Adrenal gland (tissue), 12 donors: ENCODE measurements around the gene HS3ST1. TPM values are rescaled to one million over a fixed set of nuclear protein-coding genes. Genes with fewer than 3 reads are reported as not detected.
"Not testable (repeated sequence)": the region's sequence is repeated elsewhere in the genome, so short reads cannot be mapped to it uniquely, and the experiment has no call there.

Experiments used
- DNase-seq, 7 donors: peaks; one replicate each; pipeline ENCODE4 v3.0.0-alpha.2; 2019 to 2020
- H3K27ac ChIP-seq, 5 donors: fragments of 200-600 bp; sonication (generic) in 4 of 5; 1 replicate in 3 of 5; 2 replicates in 2 of 5; pipeline versions ENCODE4 v1.5.1 to v1.8.0; 2016 to 2020; ENCODE audit warnings: mild to moderate bottlenecking in 1 of 5
- H3K27me3 ChIP-seq: fragments of 200-600 bp; 2 replicates; pipeline ENCODE4 v1.8.0; 2021
- H3K36me3 ChIP-seq, 2 donors: fragments of 200-600 bp; replicated peaks in 1 of 2; 1 replicate in 1 of 2; 2 replicates in 1 of 2; pipeline versions ENCODE4 v1.5.1 to v1.8.0; 2018 to 2022
- H3K4me1 ChIP-seq, 2 donors: fragments of 200-600 bp; replicated peaks in 1 of 2; 1 replicate in 1 of 2; 2 replicates in 1 of 2; pipeline versions ENCODE4 v1.5.1 to v1.8.0; 2018 to 2021
- H3K4me3 ChIP-seq, 4 donors: fragments of 200-600 bp; sonication (generic) in 3 of 4; one replicate each; pipeline ENCODE4 v1.5.1; 2016 to 2018
- H3K9me3 ChIP-seq, 3 donors: fragments of 200-600 bp; sonication (generic) in 1 of 3; replicated peaks in 1 of 3; 1 replicate in 2 of 3; 2 replicates in 1 of 3; pipeline versions ENCODE4 v1.5.1 to v1.8.0; 2016 to 2021
- POLR2A ChIP-seq, 2 donors: fragments of 450-650 bp; IDR thresholded peaks; one replicate each; pipeline ENCODE4 v1.6.1; 2017; ENCODE audit warnings: antibody characterized with exemption in 2 of 2, mild to moderate bottlenecking in 2 of 2, moderate library complexity in 1 of 2
- WGBS, 4 donors: extraction: QIAGEN DNeasy Blood & Tissue Kit in 2 of 4; methylation state at CpG; one replicate each; pipeline versions ENCODE4 v1.1.5 to v1.1.7; 2013 to 2017; 5-methylcytosine and 5-hydroxymethylcytosine counted together
- intact Hi-C, 2 donors: fragments of 100-400 bp; cut with DNase I; formaldehyde crosslinking; loops; one replicate each; pipeline versions ENCODE4 v1.14.1 to v1.15.0; 2022 to 2023
- polyA plus RNA-seq, 3 donors: library from polyadenylated mRNA; stranded (reverse); fragments of 200-250 nt in 2 of 3; fragments of 350-450 nt in 1 of 3; fragmentation: Illumina TruSeq in 1 of 3; extraction: RNeasy Lipid Tissue Mini Kit (QIAGEN cat#74804) in 1 of 3; gene quantifications; one replicate each; pipeline ENCODE4 v1.2.3, GENCODE V29; 2013 to 2014
- total RNA-seq, 9 donors: library from RNA; depleted of rRNA in 4 of 9; stranded (reverse); fragments of >200 nt in 4 of 9; fragments of 120-200 nt in 1 of 9; fragmentation: NEBNext Ultra II Directional in 1 of 9; extraction: Animal tissue kit (Norgen Biotek cat#: 25700) in 1 of 9; gene quantifications; one replicate each; pipeline versions ENCODE4 v1.1.0 to v1.2.4, GENCODE V29; 2013 to 2023
- TF ChIP-seq, protein P1 (sequence below), 6 experiments: fragments of 450-650 bp in 4 of 6; fragments of 200-600 bp in 2 of 6; sonication (generic) in 1 of 6; IDR thresholded peaks; 1 replicate in 5 of 6; 2 replicates in 1 of 6; pipeline versions ENCODE4 v1.5.1 to v1.8.0; 2016 to 2021; ENCODE audit warnings: antibody characterized with exemption in 6 of 6, mild to moderate bottlenecking in 2 of 6, moderate library complexity in 1 of 6
- donor health status: healthy with polysubstance abuse.
- donor health status: Bipolar disorder and iron deficiency.
- donor health status: DM: yes; HTN: yes; CAD: no.
- donor health status: DM: no; HTN: no; CAD: no.
- donor health status: DM: no; HTN: no; CAD: no.
- donor health status: DM: yes; HTN: yes; CAD: no.

The HS3ST1 gene
- total and polyA plus RNA-seq, 12 donors: 0.60 to 7.8 (median 2.4) TPM

GRCh38 chr4:11393551-11393950, 35.1 kb downstream of the HS3ST1 start:
- TF ChIP-seq, protein P1, sequence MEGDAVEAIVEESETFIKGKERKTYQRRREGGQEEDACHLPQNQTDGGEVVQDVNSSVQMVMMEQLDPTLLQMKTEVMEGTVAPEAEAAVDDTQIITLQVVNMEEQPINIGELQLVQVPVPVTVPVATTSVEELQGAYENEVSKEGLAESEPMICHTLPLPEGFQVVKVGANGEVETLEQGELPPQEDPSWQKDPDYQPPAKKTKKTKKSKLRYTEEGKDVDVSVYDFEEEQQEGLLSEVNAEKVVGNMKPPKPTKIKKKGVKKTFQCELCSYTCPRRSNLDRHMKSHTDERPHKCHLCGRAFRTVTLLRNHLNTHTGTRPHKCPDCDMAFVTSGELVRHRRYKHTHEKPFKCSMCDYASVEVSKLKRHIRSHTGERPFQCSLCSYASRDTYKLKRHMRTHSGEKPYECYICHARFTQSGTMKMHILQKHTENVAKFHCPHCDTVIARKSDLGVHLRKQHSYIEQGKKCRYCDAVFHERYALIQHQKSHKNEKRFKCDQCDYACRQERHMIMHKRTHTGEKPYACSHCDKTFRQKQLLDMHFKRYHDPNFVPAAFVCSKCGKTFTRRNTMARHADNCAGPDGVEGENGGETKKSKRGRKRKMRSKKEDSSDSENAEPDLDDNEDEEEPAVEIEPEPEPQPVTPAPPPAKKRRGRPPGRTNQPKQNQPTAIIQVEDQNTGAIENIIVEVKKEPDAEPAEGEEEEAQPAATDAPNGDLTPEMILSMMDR (IDR thresholded peaks at IDR 0.05): no peak
- TF ChIP-seq POLR2A (IDR thresholded peaks at IDR 0.05): no peak
- H3K27ac ChIP-seq: no peak overlapping the region
- no peak for DNase-seq
- H3K4me3 ChIP-seq: no peak overlapping the region
- WGBS, 4 donors: 93 to 96% (median 95%) methylated on average over 2 of the region's 2 CpGs
- no peaks in the 10 kb centered on the region for H3K36me3 ChIP-seq
- H3K9me3 ChIP-seq: no peaks in the 10 kb centered on the region
- intact Hi-C loops: no loop called here
- H3K4me1 ChIP-seq: peaks cover 11 to 15% of the 10 kb centered on the region in 2 donors
- no peaks in the 10 kb centered on the region for H3K27me3 ChIP-seq

- intact Hi-C loops, H3K9me3 ChIP-seq, H3K27me3 ChIP-seq, H3K4me1 ChIP-seq, H3K4me3 ChIP-seq, DNase-seq, H3K27ac ChIP-seq, H3K36me3 ChIP-seq: not testable (repeated sequence)
- WGBS, 4 donors: 83 to 95% (median 88%) methylated on average over 10 to 13 of the region's 15 CpGs
These were observed 44.6 kb downstream of the HS3ST1 start for GRCh38 chr4:11384072-11384471.

GRCh38 chr4:11376571-11376970, 52.1 kb downstream of the HS3ST1 start:
- Histone ChIP-seq H3K27ac (no peak overlapping the region), H3K36me3 (no peaks in the 10 kb centered on the region), H3K27me3 (no peaks in the 10 kb centered on the region), H3K9me3 (no peaks in the 10 kb centered on the region), H3K4me3 (no peak overlapping the region), H3K4me1 (no peaks in the 10 kb centered on the region)
- TF ChIP-seq POLR2A (IDR thresholded peaks at IDR 0.05): no peak
- TF ChIP-seq, protein P1 (IDR thresholded peaks at IDR 0.05): no peak
- DNase-seq: no peak
- intact Hi-C loops: no loop called here
- WGBS, 4 donors: 84 to 91% (median 88%) methylated on average over 4 of the region's 4 CpGs

- H3K9me3 ChIP-seq: no peaks in the 10 kb centered on the region
- DNase-seq: no peak
- no peaks in the 10 kb centered on the region for H3K36me3 ChIP-seq
- H3K4me3 ChIP-seq: no peak overlapping the region
- no peaks in the 10 kb centered on the region for H3K27me3 ChIP-seq
- no peak overlapping the region for H3K27ac ChIP-seq
- TF ChIP-seq, protein P1 (IDR thresholded peaks at IDR 0.05): no peak
- TF ChIP-seq POLR2A (IDR thresholded peaks at IDR 0.05): no peak
- H3K4me1 ChIP-seq: no peaks in the 10 kb centered on the region
- intact Hi-C loops: no loop called here
- WGBS, 4 donors: 65 to 78% (median 76%) methylated on average over 7 of the region's 7 CpGs
These were observed 52.5 kb downstream of the HS3ST1 start for GRCh38 chr4:11376146-11376545.

GRCh38 chr4:11368701-11369115, 60.0 kb downstream of the HS3ST1 start:
- TF ChIP-seq POLR2A (IDR thresholded peaks at IDR 0.05): no peak
- TF ChIP-seq, protein P1 (IDR thresholded peaks at IDR 0.05): no peak
- no peak overlapping the region for H3K4me3 ChIP-seq
- peaks cover 0 to 8% of the 10 kb centered on the region in 2 donors for H3K4me1 ChIP-seq
- intact Hi-C loops: no loop called here
- no peak for DNase-seq
- WGBS, 4 donors: 27 to 45% (median 35%) methylated on average over 4 to 53 of the region's 53 CpGs
- H3K36me3 ChIP-seq: no peaks in the 10 kb centered on the region
- H3K27ac ChIP-seq: no peak overlapping the region
- H3K9me3 ChIP-seq: no peaks in the 10 kb centered on the region
- no peaks in the 10 kb centered on the region for H3K27me3 ChIP-seq
